Astrocyte of the cerebellum (primary cell): Measurements from ENCODE around the gene YJU2.
A peak's percentile ranks its signal among the peaks of the same experiment; 100 is the strongest.

Experiments used
- DNase-seq: peaks from one replicate; pipeline ENCODE4 v3.0.0-alpha.2; 2011; ENCODE audit warnings: low read depth
- H3K4me3 ChIP-seq: 2 replicates; pipeline ENCODE4 v1.5.1; 2011; ENCODE audit warnings: mild to moderate bottlenecking, low read depth, low read length, moderate library complexity
- in situ Hi-C: cut with HindIII; loops from 2 replicates; pipeline ENCODE4 v1.10.0; 2017; ENCODE audit warnings: low sequenced_read_pairs
- TF ChIP-seq, protein P1 (sequence below): IDR thresholded peaks from 2 replicates; pipeline ENCODE4 v1.5.1; 2012; ENCODE audit warnings: low read length, low read depth, moderate library complexity, mild to moderate bottlenecking; ENCODE audit errors: missing control alignments

Gene YJU2

DNA sequence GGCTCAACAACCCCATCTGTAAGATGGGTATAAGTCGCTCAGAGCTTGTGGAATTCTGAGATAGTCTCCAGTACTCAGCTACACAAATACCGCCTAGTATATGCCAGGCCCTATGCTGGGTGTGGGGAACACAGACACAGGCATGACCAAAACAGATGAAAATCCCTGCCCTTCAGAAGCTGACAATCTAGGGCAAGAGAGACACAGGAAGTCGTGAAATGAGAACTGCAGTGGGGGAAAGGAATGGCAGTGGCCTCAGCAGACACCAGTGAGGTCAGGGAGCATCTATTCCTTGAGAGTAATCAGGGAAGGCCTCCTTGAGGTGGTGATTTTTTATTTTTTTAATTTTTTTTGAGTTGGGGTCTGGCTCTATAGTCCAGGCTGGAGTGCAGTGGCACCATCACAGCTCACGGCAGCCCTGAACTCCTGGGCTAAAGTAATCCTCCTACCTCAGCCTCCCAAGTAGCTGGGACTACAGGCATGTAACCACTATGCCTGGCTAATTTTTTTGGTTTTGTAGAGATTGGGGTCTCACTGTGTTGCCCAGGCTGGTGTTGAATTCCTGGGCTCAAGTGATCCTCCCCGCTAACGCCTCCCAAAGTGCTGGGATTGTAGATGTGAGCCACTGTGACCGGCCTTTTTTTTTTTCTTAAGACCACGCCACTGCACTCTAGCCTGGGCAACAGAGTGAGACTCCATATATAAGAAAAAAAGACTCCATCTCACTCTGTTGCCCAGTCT lies 52.1 kb downstream of the YJU2 start:
- in situ Hi-C loops, result no loop called here
- DNase-seq, result no peak

DNA sequence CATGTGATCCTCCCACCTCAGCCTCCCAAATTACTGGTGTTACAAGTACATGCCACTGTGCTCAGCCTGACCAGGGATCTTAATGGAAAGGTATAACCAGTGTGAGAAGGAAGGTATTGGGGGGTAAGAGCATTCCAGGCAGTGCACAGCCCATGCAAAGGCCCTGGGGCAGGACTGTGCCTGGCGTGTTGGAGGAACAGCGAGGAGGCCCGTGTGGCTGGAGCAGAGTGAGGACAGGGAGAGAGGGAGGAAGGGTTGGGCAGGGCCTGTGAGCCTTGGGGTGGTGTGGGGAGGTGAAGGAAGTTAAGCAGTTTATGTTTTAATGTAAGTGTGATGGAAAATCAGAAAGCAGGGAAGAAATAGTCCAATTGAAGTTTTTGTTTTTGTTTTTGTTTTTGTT lies 53.7 kb downstream of the YJU2 start:
- TF ChIP-seq, protein P1, sequence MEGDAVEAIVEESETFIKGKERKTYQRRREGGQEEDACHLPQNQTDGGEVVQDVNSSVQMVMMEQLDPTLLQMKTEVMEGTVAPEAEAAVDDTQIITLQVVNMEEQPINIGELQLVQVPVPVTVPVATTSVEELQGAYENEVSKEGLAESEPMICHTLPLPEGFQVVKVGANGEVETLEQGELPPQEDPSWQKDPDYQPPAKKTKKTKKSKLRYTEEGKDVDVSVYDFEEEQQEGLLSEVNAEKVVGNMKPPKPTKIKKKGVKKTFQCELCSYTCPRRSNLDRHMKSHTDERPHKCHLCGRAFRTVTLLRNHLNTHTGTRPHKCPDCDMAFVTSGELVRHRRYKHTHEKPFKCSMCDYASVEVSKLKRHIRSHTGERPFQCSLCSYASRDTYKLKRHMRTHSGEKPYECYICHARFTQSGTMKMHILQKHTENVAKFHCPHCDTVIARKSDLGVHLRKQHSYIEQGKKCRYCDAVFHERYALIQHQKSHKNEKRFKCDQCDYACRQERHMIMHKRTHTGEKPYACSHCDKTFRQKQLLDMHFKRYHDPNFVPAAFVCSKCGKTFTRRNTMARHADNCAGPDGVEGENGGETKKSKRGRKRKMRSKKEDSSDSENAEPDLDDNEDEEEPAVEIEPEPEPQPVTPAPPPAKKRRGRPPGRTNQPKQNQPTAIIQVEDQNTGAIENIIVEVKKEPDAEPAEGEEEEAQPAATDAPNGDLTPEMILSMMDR, result no peak
- DNase-seq, result no peak
- H3K4me3 ChIP-seq, result no peak overlapping the region
- in situ Hi-C loops, result no loop called here

More for the DNA sequence above, 52.1 kb downstream of the YJU2 start:
- TF ChIP-seq, protein P1, result no peak
- H3K4me3 ChIP-seq, result no peak overlapping the region

DNA sequence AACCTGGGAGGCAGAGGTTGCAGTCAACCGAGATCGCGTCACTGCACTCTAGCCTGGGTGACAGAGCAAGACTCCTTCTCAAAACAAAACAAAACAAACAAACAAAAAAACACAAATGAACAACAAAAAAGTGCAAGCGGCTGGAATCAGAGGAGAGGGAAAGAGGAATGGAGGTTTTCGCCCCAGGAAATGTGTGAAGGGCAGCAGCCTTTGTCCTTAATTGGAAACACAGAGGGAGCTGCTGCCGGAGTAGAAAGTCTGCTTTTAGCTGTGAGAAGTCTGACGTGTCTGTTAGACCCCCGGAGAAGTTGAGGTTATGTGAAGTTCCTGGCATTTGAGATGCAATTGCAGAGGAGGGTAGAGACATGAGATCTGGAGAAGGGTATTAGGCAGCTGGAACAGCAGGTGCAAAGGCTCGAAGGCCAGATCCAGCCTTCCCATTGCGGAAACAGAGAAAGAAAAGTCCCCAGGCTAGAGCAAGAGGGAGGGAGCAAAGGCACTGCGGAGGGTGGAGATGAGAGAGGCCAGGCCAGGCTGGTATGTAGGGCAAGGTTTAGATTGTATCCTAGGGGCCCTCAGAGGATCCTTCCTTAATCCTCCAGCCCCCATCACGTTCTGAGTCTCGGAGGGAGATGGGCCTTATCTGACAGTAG lies 54.8 kb downstream of the YJU2 start:
- TF ChIP-seq, protein P1, result no peak
- no peak for DNase-seq
- no peak overlapping the region for H3K4me3 ChIP-seq
- in situ Hi-C loops, result no loop called here

DNA sequence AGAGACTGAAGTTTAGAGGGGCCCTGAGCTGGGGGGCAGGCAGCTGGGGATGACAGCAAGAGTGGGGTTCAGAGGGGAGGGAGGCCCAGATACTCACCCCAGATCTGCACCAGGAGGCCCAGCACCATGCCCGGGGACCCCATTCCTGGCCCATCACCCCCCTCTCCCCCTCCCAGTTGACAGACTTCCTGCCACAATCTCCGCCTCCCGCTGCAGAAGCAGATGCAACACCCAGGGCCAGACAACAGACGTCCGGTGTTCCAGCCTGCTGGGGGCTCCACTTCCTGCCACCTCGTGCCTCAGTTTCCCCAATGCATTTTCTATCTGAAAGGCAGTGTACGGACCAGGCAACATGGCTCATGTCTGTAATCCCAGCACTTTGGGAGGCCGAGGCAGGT lies 55.4 kb downstream of the YJU2 start, which contains the start of gene TMIGD2:
Gene TMIGD2, minus strand, starts transcription at position 147 of the 398 bp plus-strand sequence. Its CDS starts 4 bp downstream, at position 143.
- no peak for DNase-seq
- no peak within 1 kb of the TSS for H3K4me3 ChIP-seq
- in situ Hi-C loops, result no loop called here
- TF ChIP-seq, protein P1, result no peak

DNA sequence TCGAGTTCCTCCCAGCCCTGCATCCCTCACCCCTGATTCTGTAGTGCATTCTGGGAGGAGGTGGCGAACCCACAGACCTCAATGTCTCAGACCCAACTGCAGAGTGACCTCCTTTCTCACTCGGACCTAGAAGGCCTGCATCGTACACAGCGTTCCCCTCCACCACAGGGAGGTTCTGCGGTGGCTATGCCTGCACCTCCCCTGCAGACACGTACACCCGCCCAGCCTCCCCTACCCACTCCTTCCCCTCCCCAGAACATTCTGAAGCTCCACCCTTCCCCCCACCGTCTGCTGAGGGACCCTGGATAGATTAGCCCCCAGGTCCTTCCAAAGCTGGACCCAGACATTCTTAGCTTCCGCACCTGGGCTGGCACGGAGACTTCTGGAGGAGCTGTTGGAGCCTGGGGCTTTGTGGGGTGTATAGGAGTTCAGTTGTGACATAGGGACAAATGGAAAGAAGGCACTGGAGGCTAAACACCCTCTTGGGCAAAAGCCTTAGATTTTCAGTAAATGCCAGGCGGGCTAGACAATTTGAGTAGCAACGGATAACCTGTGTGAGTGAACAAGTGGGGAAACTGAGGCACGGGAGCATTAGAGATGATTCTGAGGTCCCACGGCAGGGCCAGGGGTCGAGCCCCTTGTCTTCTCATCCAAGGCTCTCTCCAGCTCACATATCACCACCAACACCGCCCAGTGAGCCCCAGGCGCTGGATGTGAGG lies 57.1 kb downstream of the YJU2 start:
- no peak for DNase-seq
- peak overlapping the region; percentile 37 for H3K4me3 ChIP-seq
- TF ChIP-seq, protein P1, result no peak
- in situ Hi-C loops, result no loop called here

DNA sequence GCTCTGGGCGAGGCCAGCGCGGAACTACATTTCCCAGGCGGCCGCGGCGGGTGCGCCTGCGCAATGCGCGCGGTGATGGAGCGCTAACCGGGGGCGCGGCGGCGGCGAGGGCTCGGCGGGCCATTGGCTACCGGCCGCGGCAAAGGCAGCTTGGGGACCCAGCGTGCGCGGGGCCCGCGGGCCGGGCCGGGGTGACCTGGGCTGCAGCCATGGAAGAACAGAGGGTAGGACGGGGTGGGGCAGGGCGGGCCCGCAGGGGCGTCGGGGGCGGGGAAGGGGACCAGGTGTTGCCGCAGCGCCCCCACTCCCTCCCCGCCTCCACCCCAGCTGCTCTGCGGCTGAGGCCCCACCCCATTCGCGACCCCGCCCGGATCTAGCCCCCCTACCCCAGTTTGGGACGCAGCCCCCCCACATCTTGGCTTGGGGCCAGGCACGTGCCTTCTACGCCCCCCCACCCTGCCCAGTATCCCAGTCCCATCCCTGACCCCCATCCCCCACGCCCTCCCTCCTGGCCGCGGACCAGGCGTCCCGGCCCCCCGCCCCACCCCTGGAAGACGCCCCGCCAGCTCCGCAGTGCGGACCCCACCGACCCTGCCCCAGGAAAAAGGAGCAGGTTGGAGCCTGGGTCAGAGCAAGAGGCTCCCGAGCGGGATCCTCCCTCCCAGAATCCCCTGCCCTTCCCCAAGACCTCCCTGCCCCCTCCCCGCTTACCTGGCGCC lies 57.8 kb downstream of the YJU2 start, which contains the start of gene FSD1:
Gene FSD1, plus strand, starts transcription at position 61 of the 719 bp plus-strand sequence. Its CDS starts 149 bp downstream, at position 210.
- TF ChIP-seq, protein P1, result no peak
- DNase-seq, result no peak
- H3K4me3 ChIP-seq, result peak within 1 kb of the TSS; percentile 37
- in situ Hi-C loops, result no loop called here
